Dedifferentiated amniotic fluid mesenchymal stem cell (primary cell): ENCODE measurements around the gene RPL3.
"Not testable (repeated sequence)": the region's sequence is repeated elsewhere in the genome, so short reads cannot be mapped to it uniquely, and the experiment has no call there.

Source experiments
- DNase-seq: peaks from one replicate; pipeline ENCODE4 v3.0.0-alpha.2; 2016; ENCODE audit errors: extremely low spot score

The RPL3 gene

GRCh38 chr22:39319284-39320022 lies at the start of gene RPL3:
RPL3 (minus strand) TSS chr22:39319623; CDS start chr22:39319597, 26 bp downstream.
- DNase-seq: peak; percentile 93

GRCh38 chr22:39369186-39369585 lies 49.8 kb upstream of the RPL3 start:
- DNase-seq: no peak

- no peak for DNase-seq
These were observed 49.1 kb upstream of the RPL3 start for GRCh38 chr22:39368461-39368911.

- no peak for DNase-seq
These were observed 47.6 kb upstream of the RPL3 start for GRCh38 chr22:39367035-39367434.

DNA sequence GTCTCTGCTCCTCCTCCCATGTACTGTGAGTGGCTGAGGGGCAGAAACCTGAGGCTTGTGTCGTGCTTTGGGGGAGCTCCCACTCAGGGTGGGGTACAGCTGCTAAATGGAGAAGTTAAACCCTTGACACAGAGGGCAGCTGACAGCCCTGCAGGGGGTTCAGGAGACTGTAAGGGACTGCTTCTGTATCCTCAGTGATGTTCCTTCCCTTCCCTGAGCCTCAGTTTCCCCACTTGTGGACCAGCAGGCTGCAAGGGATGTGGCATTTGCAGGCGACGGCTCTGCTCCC lies 46.0 kb upstream of the RPL3 start:
- no peak for DNase-seq

DNA sequence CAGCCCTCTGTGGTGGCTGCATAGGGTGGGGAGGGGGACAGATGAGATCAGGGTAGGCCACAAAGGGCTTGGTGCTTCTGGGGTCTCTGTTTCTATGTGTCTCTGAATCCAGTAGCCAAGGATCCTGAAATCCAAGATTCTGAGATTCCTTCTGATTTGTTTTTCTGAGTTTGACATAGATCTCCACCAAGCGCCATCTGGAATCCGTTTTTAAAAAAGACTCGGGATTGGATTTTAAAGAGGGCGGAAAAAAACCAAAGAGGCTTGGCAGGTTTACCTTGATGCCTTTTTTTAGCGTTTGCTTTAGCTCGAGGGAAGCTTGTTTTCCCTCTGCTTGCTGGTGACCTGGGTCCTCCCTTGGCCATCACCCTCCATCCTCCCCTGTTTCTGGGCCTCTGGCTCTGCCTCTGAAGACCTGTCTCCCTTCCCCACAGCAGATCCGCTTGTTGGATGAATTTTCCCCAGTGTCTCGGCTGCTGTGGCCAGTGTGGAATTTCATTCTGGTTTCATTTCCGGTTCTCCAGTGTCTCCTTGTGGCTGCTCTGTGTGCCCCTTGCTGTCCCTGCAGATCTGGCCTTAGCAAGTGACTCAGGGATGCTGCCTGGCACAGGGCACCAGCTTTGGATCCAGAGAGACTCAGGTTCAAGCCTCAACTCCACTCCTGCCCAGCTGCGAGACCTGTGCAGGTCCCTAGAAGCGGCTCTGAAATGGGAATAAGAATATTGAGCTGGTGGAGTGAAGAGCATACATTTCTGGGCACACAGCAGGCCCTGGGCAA lies 45.5 kb upstream of the RPL3 start:
- peak; percentile 21 for DNase-seq

- DNase-seq: no peak
These were observed 44.5 kb upstream of the RPL3 start for GRCh38 chr22:39363751-39364515.

DNA sequence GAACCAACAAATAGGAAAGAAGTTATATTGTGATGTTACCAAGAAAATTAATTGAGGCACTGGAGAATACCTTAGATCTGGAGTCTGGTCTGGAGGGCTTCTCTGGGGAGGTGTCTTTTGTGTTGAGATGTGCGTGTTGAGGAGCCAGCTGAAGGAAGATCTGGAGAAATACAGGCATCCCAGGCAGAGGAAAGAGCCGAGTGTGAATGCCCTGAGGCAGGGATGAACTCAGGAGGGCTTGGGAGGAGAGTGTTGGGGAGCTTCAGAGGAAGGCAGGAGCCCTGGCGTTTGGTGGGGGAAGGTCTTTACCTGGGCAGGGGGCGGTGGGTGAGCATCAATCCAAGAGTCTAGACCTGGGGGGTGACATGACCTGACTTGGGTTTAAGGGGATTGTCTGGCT lies 43.5 kb upstream of the RPL3 start:
- DNase-seq: no peak

GRCh38 chr22:39362271-39362670 lies 42.8 kb upstream of the RPL3 start:
- no peak for DNase-seq

- no peak for DNase-seq
These were observed 42.1 kb upstream of the RPL3 start for GRCh38 chr22:39361496-39361895.

DNA sequence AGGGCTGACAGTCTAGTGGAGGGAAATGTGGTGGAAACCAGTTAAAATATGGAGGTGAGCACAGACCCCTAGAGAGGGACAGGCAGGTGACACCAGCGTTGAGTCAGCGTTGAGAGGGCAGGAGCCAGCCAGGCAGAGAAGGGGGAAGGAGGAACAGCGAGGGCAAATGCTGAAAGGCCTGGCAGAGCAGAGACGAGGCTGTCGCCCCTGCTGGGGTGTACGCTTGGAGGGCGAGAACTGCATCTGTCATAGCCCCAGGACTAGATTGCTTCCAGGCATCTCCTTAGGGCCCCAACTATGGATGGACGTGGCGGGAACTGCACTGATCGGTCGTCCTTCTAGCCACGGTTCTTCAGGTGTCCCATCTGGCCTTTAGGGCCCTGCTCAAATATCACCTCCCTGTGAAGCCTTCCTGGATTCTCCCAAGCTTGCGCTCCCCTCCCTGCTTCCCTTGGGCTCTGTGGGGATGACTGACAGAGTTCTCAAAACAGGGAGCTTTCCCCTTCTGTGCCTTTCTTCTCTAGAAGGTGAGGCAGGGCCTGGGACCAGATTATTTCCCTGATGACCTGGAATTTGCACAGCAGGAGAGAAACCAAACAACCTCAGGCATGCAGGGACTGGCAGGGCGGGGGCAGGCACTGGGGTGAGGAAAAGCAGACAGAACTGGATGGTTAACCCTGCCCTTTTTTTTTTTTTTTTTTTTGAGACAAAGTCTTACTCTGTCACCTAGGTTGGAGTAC lies 41.4 kb upstream of the RPL3 start:
- DNase-seq: no peak

DNA sequence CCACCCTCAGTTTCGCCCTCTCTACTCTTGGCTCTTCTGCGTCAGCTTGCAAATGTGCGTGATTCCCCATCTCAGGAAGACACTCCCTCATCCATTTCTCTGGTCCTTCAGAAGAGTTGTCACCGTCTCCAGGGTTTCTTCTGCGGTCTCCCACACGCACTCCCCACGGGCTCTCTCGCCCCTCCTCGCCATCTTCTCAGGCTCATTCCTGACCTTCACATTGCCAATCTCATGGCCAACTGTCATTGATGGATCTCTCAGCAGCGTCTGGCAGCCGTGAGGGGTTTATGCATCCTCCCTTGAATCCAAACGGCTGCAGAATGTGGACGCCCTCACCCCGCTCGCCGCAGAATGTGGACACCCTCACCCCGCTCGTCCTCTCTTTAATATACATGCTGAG lies 40.8 kb upstream of the RPL3 start:
- no peak for DNase-seq

- DNase-seq: no peak
These were observed 40.3 kb upstream of the RPL3 start for GRCh38 chr22:39359659-39360195.

- not testable (repeated sequence) for DNase-seq
These were observed 38.8 kb upstream of the RPL3 start for GRCh38 chr22:39358197-39358596.

DNA sequence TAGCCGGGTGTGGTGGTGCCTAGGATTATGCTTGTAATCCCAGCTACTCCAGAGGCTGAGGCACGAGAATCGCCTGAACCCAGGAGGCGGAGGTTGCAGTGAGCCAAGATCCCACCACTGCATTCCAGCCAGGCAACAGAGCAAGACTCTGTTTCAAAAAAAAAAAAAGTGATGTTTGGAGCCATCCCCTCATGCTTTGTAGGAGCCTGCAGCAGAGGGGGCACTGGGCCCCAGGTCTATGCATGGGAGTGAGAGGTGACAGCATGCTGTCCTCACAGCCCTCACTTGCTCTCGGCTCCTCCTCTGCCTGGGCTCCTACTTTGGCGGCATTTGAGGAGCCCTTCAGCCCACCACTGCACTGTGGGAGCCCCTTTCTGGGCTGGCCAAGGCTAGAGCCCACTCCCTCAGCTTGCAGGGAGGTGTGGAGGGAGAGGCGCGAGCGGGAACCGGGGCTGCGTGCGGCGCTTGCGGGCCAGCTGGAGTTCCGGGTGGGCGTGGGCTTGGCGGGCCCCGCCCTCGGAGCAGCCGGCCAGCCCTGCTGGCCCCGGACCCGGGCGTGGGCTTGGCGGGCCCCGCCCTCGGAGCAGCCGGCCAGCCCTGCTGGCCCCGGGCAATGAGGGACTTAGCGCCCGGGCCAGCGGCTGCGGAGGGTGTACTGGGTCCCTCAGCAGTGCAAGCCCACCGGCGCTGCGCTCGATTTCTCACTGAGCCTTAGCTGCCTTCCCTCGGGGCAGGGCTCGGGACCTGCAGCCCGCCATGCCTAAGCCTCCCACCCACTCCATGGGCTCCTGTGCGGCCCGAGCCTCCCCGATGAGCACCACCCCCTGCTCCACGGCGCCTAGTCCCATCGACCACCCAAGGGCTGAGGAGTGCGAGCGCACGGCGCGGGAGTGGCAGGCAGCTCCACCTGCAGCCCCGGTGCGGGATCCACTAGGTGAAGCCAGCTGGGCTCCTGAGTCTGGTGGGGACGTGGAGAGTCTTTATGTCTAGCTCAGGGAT lies 38.0 kb upstream of the RPL3 start:
- DNase-seq: not testable (repeated sequence)

- no peak for DNase-seq
These were observed 37.0 kb upstream of the RPL3 start for GRCh38 chr22:39356464-39356863.

- DNase-seq: not testable (repeated sequence)
These were observed 36.4 kb upstream of the RPL3 start for GRCh38 chr22:39355805-39356204.

GRCh38 chr22:39355080-39355479 lies 35.7 kb upstream of the RPL3 start:
- DNase-seq: no peak

DNA sequence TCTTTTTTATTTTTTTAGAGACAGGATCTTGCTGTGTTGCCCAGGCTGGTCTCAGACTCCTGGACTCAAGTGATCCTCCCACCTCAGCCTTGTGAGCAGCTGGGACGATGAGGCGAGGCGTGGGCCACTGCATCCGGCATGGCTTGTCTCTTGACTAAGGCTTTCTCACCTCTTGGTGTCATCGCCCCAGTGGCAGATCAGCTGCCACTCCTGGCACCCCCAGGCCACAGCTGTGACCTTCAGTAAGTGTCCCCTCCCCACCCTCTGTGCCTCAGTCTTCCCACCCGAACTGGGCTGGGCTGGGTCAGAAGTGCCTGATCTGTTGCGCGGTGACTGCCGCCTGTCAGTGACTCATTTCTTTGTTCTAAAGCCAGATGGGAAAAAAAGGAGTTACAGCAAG lies 33.9 kb upstream of the RPL3 start:
- DNase-seq: no peak

GRCh38 chr22:39352306-39352891 lies 33.0 kb upstream of the RPL3 start:
- DNase-seq: no peak
